ENCODE results near the gene RAP1GAP2. TPM values are rescaled to one million over a fixed set of nuclear protein-coding genes. Genes with fewer than 3 reads are reported as not detected.

The RAP1GAP2 gene
- polyA plus RNA-seq, result 1.1 and 1.2 TPM in 2 replicates

DNA sequence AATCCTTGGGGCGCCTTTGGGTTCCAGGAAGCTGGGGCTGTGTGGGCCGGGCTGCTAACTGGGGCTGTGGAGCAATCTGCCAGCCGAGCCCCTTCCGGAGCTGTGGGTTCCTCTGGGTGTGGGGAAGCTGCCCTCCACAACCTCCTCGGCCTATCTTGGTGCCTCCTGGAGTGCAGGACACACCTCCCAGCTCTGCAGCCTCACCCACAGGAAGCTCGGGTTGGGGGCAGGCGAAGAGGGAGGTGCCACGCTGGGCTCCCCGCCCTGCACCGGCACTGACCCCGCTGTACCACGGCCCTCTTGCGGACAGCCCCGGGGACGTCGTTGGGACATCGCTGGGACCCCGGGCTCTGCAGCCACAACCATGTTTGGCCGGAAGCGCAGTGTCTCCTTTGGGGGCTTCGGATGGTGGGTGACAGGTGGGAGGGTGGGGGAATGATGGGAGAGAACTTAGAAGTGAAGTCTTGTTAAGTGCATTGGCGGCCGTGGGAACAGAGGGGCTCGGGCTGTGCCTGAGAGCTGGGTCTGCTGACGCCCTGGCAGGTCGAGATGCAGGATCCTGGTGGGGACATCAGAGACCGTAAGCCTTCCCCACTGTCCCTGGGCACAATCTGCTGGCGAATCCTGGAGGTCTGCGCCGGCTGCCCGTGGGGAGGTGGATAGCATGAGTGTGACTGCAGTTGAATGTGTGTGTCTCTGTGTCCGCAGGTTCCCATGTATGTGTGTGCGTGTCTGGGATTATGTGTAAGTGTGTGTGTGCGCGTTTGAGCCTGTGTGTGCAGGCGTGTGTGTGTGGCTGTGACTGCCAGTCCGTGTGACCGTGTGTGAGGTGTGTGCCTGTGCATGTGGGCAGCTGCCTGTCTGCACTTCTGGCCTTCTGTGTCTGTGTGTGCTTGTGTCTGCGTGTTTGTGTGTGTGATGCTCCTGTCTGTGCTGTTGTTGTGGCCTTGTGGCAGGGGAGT, at the start of gene RAP1GAP2:
TSS of gene RAP1GAP2 (plus strand) at position 275 of the 962 bp plus-strand sequence. CDS start at position 365, 90 bp downstream.

DNA sequence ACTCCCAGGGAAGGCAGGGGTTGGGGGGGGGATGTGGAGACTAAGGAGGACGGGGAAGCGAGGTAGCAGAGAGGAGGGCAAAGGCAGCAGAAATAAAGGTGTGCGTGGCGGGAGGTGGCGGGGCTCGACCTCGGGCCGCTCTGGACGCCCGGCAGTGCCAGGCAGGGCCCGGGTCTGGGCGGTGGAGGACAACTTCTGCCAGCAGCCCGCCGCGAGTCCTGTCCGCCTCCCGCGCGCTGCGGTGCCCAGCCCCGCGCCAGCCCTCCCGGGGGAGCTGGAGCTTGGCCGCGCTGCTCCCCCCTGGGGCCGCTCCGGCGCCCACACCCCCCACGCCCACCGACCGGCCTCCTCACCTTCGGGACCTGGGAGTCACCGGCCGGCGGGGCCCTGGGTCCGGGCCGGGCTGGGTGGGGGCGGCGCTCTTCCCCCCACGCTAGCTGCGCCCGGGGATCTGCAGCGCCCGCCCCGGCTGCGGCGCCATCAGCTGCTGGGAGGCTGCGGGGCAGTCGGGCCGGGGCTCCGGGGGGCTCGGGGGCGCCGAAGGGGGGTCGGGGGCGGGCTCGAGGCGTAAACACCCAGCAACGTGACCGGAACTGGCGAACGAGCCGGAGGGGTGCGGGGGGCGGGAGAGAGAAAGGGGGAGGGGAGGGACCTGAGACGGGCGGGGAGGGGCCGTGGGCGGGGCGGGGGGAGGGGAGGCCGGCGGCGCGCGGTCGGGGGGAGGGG, 47.0 kb upstream of the RAP1GAP2 start, which contains the start of gene CCDC92B:
TSS of gene CCDC92B (minus strand) at position 595 of the 726 bp plus-strand sequence. CDS start 14,507 bp downstream, outside the sequence.

DNA sequence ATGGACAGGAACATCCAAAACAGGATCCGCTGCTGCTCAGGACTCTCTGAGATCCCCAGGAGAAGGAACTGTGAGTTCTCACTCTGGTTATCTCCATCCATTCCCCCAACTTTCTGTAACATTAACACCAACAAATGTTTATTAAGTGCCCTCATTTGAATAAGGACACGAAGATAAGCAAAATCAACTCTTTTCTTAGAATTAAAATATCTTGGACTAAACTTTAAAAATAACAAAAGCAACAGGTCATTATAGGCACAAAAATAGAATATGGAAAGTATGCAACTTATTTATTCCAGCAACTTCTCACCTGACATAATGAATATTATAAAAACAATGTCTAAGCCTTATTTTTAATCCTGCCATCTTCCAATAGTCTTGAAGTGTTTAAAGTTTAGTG, 267.3 kb downstream of the RAP1GAP2 start, which contains the start of gene OR1D5:
TSS of gene OR1D5 (minus strand) at position 101 of the 400 bp plus-strand sequence. CDS start at position 101, 0 bp downstream.

Other genes starting within 250 kb of the RAP1GAP2 start
- gene PAFAH1B1, start 202.8 kb upstream of the RAP1GAP2 start, polyA plus RNA-seq, result 115 and 116 TPM in 2 replicates
- 0.77 and 2.4 TPM in 2 replicates for gene CLUH, start 84.7 kb upstream of the RAP1GAP2 start, polyA plus RNA-seq
- gene CCDC92B, start 46.8 kb upstream of the RAP1GAP2 start, polyA plus RNA-seq, result 0.34 and 0.39 TPM in 2 replicates